HG03571 (cell line): ENCODE measurements around the gene CYP1A2.
A peak's percentile ranks its signal among the peaks of the same experiment; 100 is the strongest.
"Not testable (repeated sequence)": the region's sequence is repeated elsewhere in the genome, so short reads cannot be mapped to it uniquely, and the experiment has no call there.

Source experiments
- ATAC-seq: cut with Tn5 transposase; IDR thresholded peaks from one replicate; pipeline ENCODE4 v1.9.1; 2021; ENCODE audit not compliant: unreplicated experiment

The CYP1A2 gene

GRCh38 chr15:74748322-74748946 lies at the start of gene CYP1A2:
Gene CYP1A2, plus strand, starts transcription at chr15:74748845. Its CDS starts 894 bp downstream, at chr15:74749739.
- no peak for ATAC-seq

GRCh38 chr15:74709011-74709410 lies 39.6 kb upstream of the CYP1A2 start:
- no peak for ATAC-seq

- no peak for ATAC-seq
Measured at GRCh38 chr15:74709892-74710291, 38.8 kb upstream of the CYP1A2 start.

- no peak for ATAC-seq
Measured at GRCh38 chr15:74710319-74711094, 38.1 kb upstream of the CYP1A2 start.

GRCh38 chr15:74712311-74712710 lies 36.3 kb upstream of the CYP1A2 start:
- no peak for ATAC-seq

GRCh38 chr15:74716651-74717050 lies 32.0 kb upstream of the CYP1A2 start:
- ATAC-seq: no peak

- ATAC-seq: no peak
Measured at GRCh38 chr15:74722591-74722990, 26.1 kb upstream of the CYP1A2 start.

- no peak for ATAC-seq
Measured at GRCh38 chr15:74723187-74723586, 25.5 kb upstream of the CYP1A2 start.

- ATAC-seq: no peak
Measured at GRCh38 chr15:74723754-74724334, 24.8 kb upstream of the CYP1A2 start.

- no peak for ATAC-seq
Measured at GRCh38 chr15:74724570-74725224, 23.9 kb upstream of the CYP1A2 start.

GRCh38 chr15:74725225-74725774 lies 23.3 kb upstream of the CYP1A2 start, which contains the start of gene CYP1A1:
Gene CYP1A1, minus strand, starts transcription at chr15:74725528. Its CDS starts 2,431 bp downstream, at chr15:74723097.
- no peak for ATAC-seq

- ATAC-seq: peak; percentile 44
Measured at GRCh38 chr15:74725845-74726773, 22.5 kb upstream of the CYP1A2 start.

- no peak for ATAC-seq
Measured at GRCh38 chr15:74726774-74727164, 21.9 kb upstream of the CYP1A2 start.

- ATAC-seq: no peak
Measured at GRCh38 chr15:74727727-74728126, 20.9 kb upstream of the CYP1A2 start.

- not testable (repeated sequence) for ATAC-seq
Measured at GRCh38 chr15:74728699-74729098, 19.9 kb upstream of the CYP1A2 start.

- not testable (repeated sequence) for ATAC-seq
Measured at GRCh38 chr15:74729372-74729771, 19.3 kb upstream of the CYP1A2 start.

GRCh38 chr15:74730619-74731316 lies 17.9 kb upstream of the CYP1A2 start:
- no peak for ATAC-seq

- no peak for ATAC-seq
Measured at GRCh38 chr15:74732846-74733245, 15.8 kb upstream of the CYP1A2 start.

- ATAC-seq: no peak
Measured at GRCh38 chr15:74733269-74733668, 15.4 kb upstream of the CYP1A2 start.

- no peak for ATAC-seq
Measured at GRCh38 chr15:74735305-74735704, 13.3 kb upstream of the CYP1A2 start.
